ENCODE measurements around the gene BOD1L2. TPM values are rescaled to one million over a fixed set of nuclear protein-coding genes. Genes with fewer than 3 reads are reported as not detected.

BOD1L2 gene
- total RNA-seq, 1 donor from 2014 or later = not detected

DNA sequence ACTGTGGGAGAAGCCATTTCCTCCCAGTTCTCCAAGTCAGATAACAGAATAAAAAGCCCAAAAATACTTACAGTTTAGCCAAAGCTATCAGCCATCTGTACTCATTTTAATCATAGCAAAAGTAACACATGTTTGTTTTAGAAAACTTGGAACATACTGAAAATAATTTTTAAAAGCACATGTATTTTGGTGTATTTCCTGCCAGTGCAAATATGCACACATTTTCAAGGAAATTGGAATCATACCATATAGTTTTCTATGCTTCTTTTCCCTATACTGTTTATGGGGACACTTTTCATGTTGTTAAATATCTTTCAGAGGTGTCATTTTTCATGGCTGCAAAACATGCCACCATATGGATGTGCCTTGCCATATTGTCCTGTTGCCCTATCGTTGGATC, 51.2 kb downstream of the BOD1L2 start:
- Mint-ChIP-seq H3K4me3 (ENCODE audit: unreplicated experiment) (no peak overlapping the region), H3K9me3 (ENCODE audit: unreplicated experiment) (no peaks in the 10 kb centered on the region), H3K27ac (ENCODE audit: unreplicated experiment) (no peak overlapping the region), H3K4me1 (ENCODE audit: unreplicated experiment) (peaks cover 5% of the 10 kb centered on the region), H3K36me3 (ENCODE audit: low read depth, unreplicated experiment) (no peaks in the 10 kb centered on the region), H3K27me3 (ENCODE audit: unreplicated experiment) (no peaks in the 10 kb centered on the region)
- no peak for DNase-seq (ENCODE audit: low spot score)
- TF ChIP-seq, protein P1, sequence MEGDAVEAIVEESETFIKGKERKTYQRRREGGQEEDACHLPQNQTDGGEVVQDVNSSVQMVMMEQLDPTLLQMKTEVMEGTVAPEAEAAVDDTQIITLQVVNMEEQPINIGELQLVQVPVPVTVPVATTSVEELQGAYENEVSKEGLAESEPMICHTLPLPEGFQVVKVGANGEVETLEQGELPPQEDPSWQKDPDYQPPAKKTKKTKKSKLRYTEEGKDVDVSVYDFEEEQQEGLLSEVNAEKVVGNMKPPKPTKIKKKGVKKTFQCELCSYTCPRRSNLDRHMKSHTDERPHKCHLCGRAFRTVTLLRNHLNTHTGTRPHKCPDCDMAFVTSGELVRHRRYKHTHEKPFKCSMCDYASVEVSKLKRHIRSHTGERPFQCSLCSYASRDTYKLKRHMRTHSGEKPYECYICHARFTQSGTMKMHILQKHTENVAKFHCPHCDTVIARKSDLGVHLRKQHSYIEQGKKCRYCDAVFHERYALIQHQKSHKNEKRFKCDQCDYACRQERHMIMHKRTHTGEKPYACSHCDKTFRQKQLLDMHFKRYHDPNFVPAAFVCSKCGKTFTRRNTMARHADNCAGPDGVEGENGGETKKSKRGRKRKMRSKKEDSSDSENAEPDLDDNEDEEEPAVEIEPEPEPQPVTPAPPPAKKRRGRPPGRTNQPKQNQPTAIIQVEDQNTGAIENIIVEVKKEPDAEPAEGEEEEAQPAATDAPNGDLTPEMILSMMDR (IDR thresholded peaks at IDR 0.05; ENCODE audit: unreplicated experiment) = no peak

Other genes starting within 250 kb of the BOD1L2 start
- gene ST8SIA3, start 205.5 kb downstream of the BOD1L2 start, total RNA-seq (ENCODE audit: unreplicated experiment) = 0.64 TPM

All from endothelial cell (in vitro differentiated cells).